GM19324 (cell line): ENCODE measurements around the gene TYRP1.

Experiments
- ATAC-seq: cut with Tn5 transposase; IDR thresholded peaks from one replicate; pipeline ENCODE4 v1.9.1; 2021; ENCODE audit warnings: mild to moderate bottlenecking, moderate library complexity; ENCODE audit not compliant: unreplicated experiment, low FRiP score

The TYRP1 gene

GRCh38 chr9:12726795-12727194, 33.6 kb downstream of the TYRP1 start:
- ATAC-seq = no peak

GRCh38 chr9:12730198-12730597, 37.0 kb downstream of the TYRP1 start:
- no peak for ATAC-seq

GRCh38 chr9:12730927-12731326, 37.7 kb downstream of the TYRP1 start:
- no peak for ATAC-seq

GRCh38 chr9:12732971-12733370, 39.8 kb downstream of the TYRP1 start:
- no peak for ATAC-seq

- no peak for ATAC-seq
Measured at GRCh38 chr9:12735665-12736064, 42.5 kb downstream of the TYRP1 start.

- ATAC-seq = no peak
Measured at GRCh38 chr9:12737871-12738270, 44.7 kb downstream of the TYRP1 start.

- ATAC-seq = no peak
Measured at GRCh38 chr9:12739014-12739652, 45.9 kb downstream of the TYRP1 start.

GRCh38 chr9:12740845-12741244, 47.7 kb downstream of the TYRP1 start:
- no peak for ATAC-seq

- no peak for ATAC-seq
Measured at GRCh38 chr9:12748016-12748415, 54.8 kb downstream of the TYRP1 start.

- ATAC-seq = no peak
Measured at GRCh38 chr9:12748954-12749353, 55.8 kb downstream of the TYRP1 start.

GRCh38 chr9:12753931-12754330, 60.7 kb downstream of the TYRP1 start:
- no peak for ATAC-seq

- no peak for ATAC-seq
Measured at GRCh38 chr9:12759761-12760160, 66.6 kb downstream of the TYRP1 start.
